Suprapubic skin (tissue), 4 donors: ENCODE measurements around the gene CDC45. TPM values are rescaled to one million over a fixed set of nuclear protein-coding genes. Genes with fewer than 3 reads are reported as not detected.

Source experiments
- DNase-seq, 2 donors: peaks; one replicate each; pipeline ENCODE4 v3.0.0-alpha.2; 2019; ENCODE audit warnings: low spot score in 2 of 2
- H3K27ac ChIP-seq: fragments of 200-600 bp; sonication (generic); one replicate; pipeline ENCODE4 v1.5.1; 2019
- H3K27me3 ChIP-seq: fragments of 200-600 bp; sonication (generic); one replicate; pipeline ENCODE4 v1.5.1; 2019
- H3K36me3 ChIP-seq: fragments of 200-600 bp; sonication (generic); one replicate; pipeline ENCODE4 v1.5.1; 2019
- H3K4me1 ChIP-seq: fragments of 200-600 bp; sonication (generic); one replicate; pipeline ENCODE4 v1.5.1; 2019
- H3K4me3 ChIP-seq: fragments of 200-600 bp; sonication (generic); one replicate; pipeline ENCODE4 v1.5.1; 2019; ENCODE audit warnings: mild to moderate bottlenecking
- H3K9me3 ChIP-seq: fragments of 200-600 bp; sonication (generic); one replicate; pipeline ENCODE4 v1.5.1; 2019
- EP300 ChIP-seq: sonication (generic); formaldehyde crosslinking; IDR thresholded peaks from one replicate; pipeline ENCODE4 v1.6.1; 2017; ENCODE audit warnings: antibody characterized with exemption
- POLR2A ChIP-seq, 2 donors: fragments of 450-650 bp; IDR thresholded peaks; one replicate each; pipeline ENCODE4 v1.6.1; 2017; ENCODE audit warnings: antibody characterized with exemption in 2 of 2, mild to moderate bottlenecking in 2 of 2, moderate library complexity in 2 of 2
- POLR2AphosphoS5 ChIP-seq, 3 donors: sonication (generic); formaldehyde crosslinking; IDR thresholded peaks; one replicate each; pipeline ENCODE4 v1.6.1; 2017; ENCODE audit warnings: antibody characterized with exemption in 3 of 3
- WGBS: methylation state at CpG from one replicate; pipeline ENCODE4 v1.1.5; 2018; 5-methylcytosine and 5-hydroxymethylcytosine counted together
- total RNA-seq, 4 donors: library from RNA; depleted of rRNA; stranded (reverse); fragments of >200 nt; gene quantifications; one replicate each; pipeline ENCODE4 v1.1.0, GENCODE V29; 2016
- TF ChIP-seq, protein P1 (sequence below), 2 donors: fragments of 200-600 bp in 1 of 2; fragments of 450-650 bp in 1 of 2; sonication (generic) in 1 of 2; IDR thresholded peaks; one replicate each; pipeline ENCODE4 v1.5.1; 2016 to 2019; ENCODE audit warnings: antibody characterized with exemption in 2 of 2, mild to moderate bottlenecking in 1 of 2, moderate library complexity in 1 of 2

Gene CDC45
- total RNA-seq, 4 donors from 2014 or later: 0.72 to 3.3 (median 1.4) TPM

DNA sequence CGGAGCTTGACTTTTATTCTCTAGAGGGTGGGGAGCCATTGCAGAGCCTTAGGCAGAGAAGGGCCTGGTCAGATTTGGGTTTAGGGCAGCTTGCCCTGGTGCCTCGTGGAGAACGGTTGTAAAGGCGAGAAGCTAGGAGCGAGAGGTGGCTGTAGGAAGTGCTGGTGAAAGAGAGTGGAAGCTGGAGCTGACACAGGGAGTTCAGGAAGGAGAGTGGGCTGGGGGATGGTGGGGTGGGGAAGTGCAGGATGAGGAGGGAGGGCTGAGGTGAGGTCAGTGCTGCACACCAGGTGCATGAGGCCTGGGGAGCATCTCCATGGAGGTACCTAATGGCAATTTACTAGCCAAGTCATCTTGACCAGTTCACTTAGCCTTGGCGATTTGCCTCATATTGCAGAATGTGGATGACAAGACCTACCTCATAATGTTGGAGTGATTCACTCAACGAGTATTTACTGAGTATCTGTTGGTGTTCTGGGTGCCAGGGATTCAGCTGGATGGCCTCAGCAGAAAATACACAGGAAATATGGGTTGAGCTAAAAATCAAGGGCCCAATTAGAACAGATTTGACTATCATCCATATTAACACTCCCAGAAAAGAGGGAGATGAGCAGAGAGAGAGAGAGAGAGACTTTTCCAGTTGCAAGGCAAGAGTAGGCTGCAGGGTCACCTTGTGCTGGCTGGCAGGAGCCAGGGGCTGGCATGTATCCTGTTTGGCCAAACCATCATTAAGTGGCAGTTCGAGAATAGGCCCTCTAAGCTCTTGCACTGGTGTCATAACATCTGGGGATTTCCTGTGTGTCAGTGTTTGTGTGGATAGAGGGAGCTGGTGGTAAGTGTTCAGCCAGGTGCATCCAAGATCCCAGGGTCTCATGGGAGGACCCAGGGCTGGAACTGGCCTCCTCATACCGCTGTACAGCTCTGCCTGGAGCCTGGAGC, 88.9 kb downstream of the CDC45 start:
- H3K36me3 ChIP-seq: no peaks in the 10 kb centered on the region
- no peak overlapping the region for H3K27ac ChIP-seq

DNA sequence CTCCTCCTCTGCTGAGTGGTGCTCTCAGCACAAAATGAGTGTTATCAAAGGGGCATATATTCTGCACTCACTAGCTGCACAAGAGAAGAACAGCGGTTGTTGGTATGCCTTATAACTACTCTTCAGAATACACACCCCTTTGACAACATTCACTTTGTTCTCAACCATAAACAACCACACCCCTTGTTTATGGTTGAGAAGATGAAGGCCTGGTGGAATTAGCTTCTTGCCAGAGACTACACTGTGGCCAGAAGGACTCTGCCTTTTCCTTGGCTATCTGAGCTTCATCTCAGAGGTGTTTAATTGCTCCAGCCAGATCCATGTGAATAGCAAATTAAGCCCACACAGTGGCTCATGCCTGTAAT, 89.5 kb downstream of the CDC45 start:
- H3K27ac ChIP-seq: no peak overlapping the region
- peaks cover 9% of the 10 kb centered on the region for H3K27me3 ChIP-seq
- no peaks in the 10 kb centered on the region for H3K9me3 ChIP-seq
- no peak for DNase-seq
- H3K4me1 ChIP-seq: peaks cover 11% of the 10 kb centered on the region
- H3K4me3 ChIP-seq: no peak overlapping the region
- WGBS: 73% methylated on average over 1 of the region's 1 CpG
- TF ChIP-seq, protein P1, sequence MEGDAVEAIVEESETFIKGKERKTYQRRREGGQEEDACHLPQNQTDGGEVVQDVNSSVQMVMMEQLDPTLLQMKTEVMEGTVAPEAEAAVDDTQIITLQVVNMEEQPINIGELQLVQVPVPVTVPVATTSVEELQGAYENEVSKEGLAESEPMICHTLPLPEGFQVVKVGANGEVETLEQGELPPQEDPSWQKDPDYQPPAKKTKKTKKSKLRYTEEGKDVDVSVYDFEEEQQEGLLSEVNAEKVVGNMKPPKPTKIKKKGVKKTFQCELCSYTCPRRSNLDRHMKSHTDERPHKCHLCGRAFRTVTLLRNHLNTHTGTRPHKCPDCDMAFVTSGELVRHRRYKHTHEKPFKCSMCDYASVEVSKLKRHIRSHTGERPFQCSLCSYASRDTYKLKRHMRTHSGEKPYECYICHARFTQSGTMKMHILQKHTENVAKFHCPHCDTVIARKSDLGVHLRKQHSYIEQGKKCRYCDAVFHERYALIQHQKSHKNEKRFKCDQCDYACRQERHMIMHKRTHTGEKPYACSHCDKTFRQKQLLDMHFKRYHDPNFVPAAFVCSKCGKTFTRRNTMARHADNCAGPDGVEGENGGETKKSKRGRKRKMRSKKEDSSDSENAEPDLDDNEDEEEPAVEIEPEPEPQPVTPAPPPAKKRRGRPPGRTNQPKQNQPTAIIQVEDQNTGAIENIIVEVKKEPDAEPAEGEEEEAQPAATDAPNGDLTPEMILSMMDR (IDR thresholded peaks at IDR 0.05): no peak
- no peak for TF ChIP-seq EP300
- no peak for TF ChIP-seq POLR2AphosphoS5 (IDR thresholded peaks at IDR 0.05)
- no peak for TF ChIP-seq POLR2A (IDR thresholded peaks at IDR 0.05)
- no peaks in the 10 kb centered on the region for H3K36me3 ChIP-seq

More for the DNA sequence above, 88.9 kb downstream of the CDC45 start:
- Histone ChIP-seq H3K27me3 (peaks cover 6% of the 10 kb centered on the region), H3K9me3 (no peaks in the 10 kb centered on the region), H3K4me1 (peaks cover 11% of the 10 kb centered on the region), H3K4me3 (no peak overlapping the region)
- 73% methylated on average over 9 of the region's 9 CpGs for WGBS
- DNase-seq: no peak
- TF ChIP-seq EP300 (no peak), POLR2AphosphoS5 (IDR thresholded peaks at IDR 0.05) (no peak), POLR2A (IDR thresholded peaks at IDR 0.05) (no peak)
- TF ChIP-seq, protein P1 (IDR thresholded peaks at IDR 0.05): no peak

DNA sequence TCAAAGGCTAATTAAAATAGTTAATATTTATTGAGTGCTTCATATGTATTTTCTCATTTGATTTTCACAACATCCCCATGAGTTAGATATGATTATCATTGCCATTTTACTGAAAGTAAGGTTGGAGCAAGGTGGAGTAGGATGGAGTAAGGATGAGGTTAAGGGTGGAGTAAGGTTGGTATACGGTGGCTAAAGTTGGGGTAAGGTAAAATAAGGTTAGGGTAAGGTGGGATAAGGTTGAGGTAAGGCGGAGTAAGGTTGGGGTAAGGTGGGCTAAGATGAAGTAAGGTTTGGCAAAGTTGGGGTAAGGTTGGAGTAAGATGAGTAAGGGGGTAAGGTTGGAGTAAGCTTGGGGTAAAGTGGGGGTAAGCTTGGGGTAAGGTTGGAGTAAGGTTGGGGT, 90.3 kb downstream of the CDC45 start:
- Histone ChIP-seq H3K9me3 (no peaks in the 10 kb centered on the region), H3K4me1 (peaks cover 11% of the 10 kb centered on the region), H3K4me3 (no peak overlapping the region), H3K27me3 (peaks cover 12% of the 10 kb centered on the region), H3K36me3 (no peaks in the 10 kb centered on the region), H3K27ac (no peak overlapping the region)
- 91% methylated on average over 2 of the region's 2 CpGs for WGBS
- no peak for DNase-seq
- no peak for TF ChIP-seq POLR2A (IDR thresholded peaks at IDR 0.05)

Other genes starting within 250 kb of the CDC45 start
- gene CLTCL1, start 188.2 kb upstream of the CDC45 start, total RNA-seq: 10 to 100 TPM in 2 of 4 donors, 1 to 10 TPM in 2; 5.6 to 12.5 (median 9.4) TPM
- gene HIRA, start 48.2 kb upstream of the CDC45 start, total RNA-seq: 10 to 100 TPM; 17.7 to 25.1 (median 22.5) TPM
- gene MRPL40, start 47.4 kb upstream of the CDC45 start, total RNA-seq: 10 to 100 TPM; 19.1 to 33.9 (median 22.7) TPM
- gene C22orf39, start 32.2 kb upstream of the CDC45 start, total RNA-seq: 10 to 100 TPM; 49.4 to 67.0 (median 51.7) TPM
- 10 to 100 TPM; 27.9 to 56.1 (median 52.5) TPM for gene UFD1, start 727 bp upstream of the CDC45 start, total RNA-seq
- 100 to 1,000 TPM in 1 of 4 donors, 10 to 100 TPM in 3; 22.1 to 112 (median 56.8) TPM for gene CLDN5, start 44.5 kb downstream of the CDC45 start, total RNA-seq
- 100 to 1,000 TPM in 3 of 4 donors, 10 to 100 TPM in 1; 89.0 to 147 (median 129) TPM for gene SEPTIN5, start 234.6 kb downstream of the CDC45 start, total RNA-seq
- 10 to 100 TPM; 14.7 to 28.7 (median 19.4) TPM for gene GP1BB, start 243.6 kb downstream of the CDC45 start, total RNA-seq